HCT116 (cell line): ENCODE measurements around the gene PDE4C. TPM values are rescaled to one million over a fixed set of nuclear protein-coding genes. Genes with fewer than 3 reads are reported as not detected.

Source experiments
- ATAC-seq: fragments of 200-7000 bp; cut with Tn5 transposase; 2 replicates; pipeline ENCODE4 v1.9.1; 2020; ENCODE audit warnings: mild to moderate bottlenecking, moderate library complexity
- BruUV-seq: library from RNA; stranded (reverse); fragments of 400-500 nt; replicated peaks from 2 replicates; lab custom pipeline; 2021; lab: Mats Ljungman, UMichigan
- CTCF ChIA-PET: fragments of 300-600 bp; sonication (Branson Sonifier 250); formaldehyde crosslinking; loops from one replicate; lab custom pipeline; 2021; ENCODE audit warnings: antibody characterized with exemption; lab: Charles Lee
- POLR2A ChIA-PET: fragments of 300-600, 350-600 bp; sonication (Branson Sonifier 250); formaldehyde crosslinking; loops from one replicate; lab custom pipeline; 2021; ENCODE audit warnings: antibody characterized with exemption; lab: Charles Lee
- RAD21 ChIA-PET, 2 experiments: fragments of 300-600 bp; sonication (Branson Sonifier 250); formaldehyde crosslinking; loops; one replicate each; lab custom pipeline; 2023; ENCODE audit warnings: low total read pairs in 2 of 2; ENCODE audit not compliant: uncharacterized antibody in 2 of 2, unreplicated experiment in 2 of 2, low non-redundant PET in 1 of 2; lab: Charles Lee
- DNase-seq: peaks from one replicate; pipeline ENCODE4 v3.0.0-alpha.2; 2010; ENCODE audit warnings: low read depth, low spot score
- H2AFZ ChIP-seq: fragments of 200-600 bp; shearing (Covaris generic), sonication (generic); 2 replicates; pipeline ENCODE4 v1.6.1; 2017; ENCODE audit warnings: low read depth, mixed run types, mixed read lengths, antibody characterized with exemption, low read length; ENCODE audit not compliant: poor library complexity, severe bottlenecking
- H3K27ac ChIP-seq: 2 replicates; pipeline ENCODE4 v1.5.1; 2012; ENCODE audit warnings: low read depth, low read length
- H3K27me3 ChIP-seq: fragments of 200-600 bp; sonication (generic); 2 replicates; pipeline ENCODE4 v1.6.1; 2016; ENCODE audit warnings: mixed run types, low read length, mixed read lengths; ENCODE audit not compliant: insufficient read depth
- H3K36me3 ChIP-seq, 2 experiments: fragments of 200-500 bp in 1 of 2; fragments of 200-600 bp in 1 of 2; sonication (Bioruptor generic) in 1 of 2; sonication (generic) in 1 of 2; 2 replicates each; pipeline versions ENCODE4 v1.5.1 to v1.6.1; 2014 to 2016; ENCODE audit warnings: low read length in 2 of 2, inconsistent platforms in 1 of 2, mixed read lengths in 1 of 2, mixed run types in 1 of 2; ENCODE audit not compliant: insufficient read depth in 2 of 2, control insufficient read depth in 1 of 2
- H3K4me1 ChIP-seq, 2 experiments: fragments of 200-600 bp in 1 of 2; sonication (generic) in 1 of 2; 2 replicates each; pipeline versions ENCODE4 v1.5.1 to v1.6.1; 2012 to 2017; ENCODE audit warnings: low read length in 2 of 2, inconsistent platforms in 1 of 2, mild to moderate bottlenecking in 1 of 2, mixed read lengths in 1 of 2, mixed run types in 1 of 2, moderate library complexity in 1 of 2; ENCODE audit not compliant: insufficient read depth in 2 of 2, control insufficient read depth in 1 of 2
- H3K4me2 ChIP-seq: fragments of 200-600 bp; sonication (generic); 2 replicates; pipeline ENCODE4 v1.6.1; 2017; ENCODE audit warnings: mixed run types, low read length, mixed read lengths
- H3K4me3 ChIP-seq, 2 experiments: fragments of 200-600 bp in 1 of 2; sonication (generic) in 1 of 2; replicated peaks in 1 of 2; 2 replicates each; pipeline ENCODE4 v1.5.1; 2011 to 2016; ENCODE audit warnings: low read length in 2 of 2, control low read depth in 1 of 2, low read depth in 1 of 2, mild to moderate bottlenecking in 1 of 2, mixed read lengths in 1 of 2, mixed run types in 1 of 2
- H3K79me2 ChIP-seq: fragments of 200-600 bp; sonication (generic); 2 replicates; pipeline ENCODE4 v1.6.1; 2017; ENCODE audit warnings: mild to moderate bottlenecking, mixed run types, low read length, moderate library complexity, mixed read lengths; ENCODE audit not compliant: insufficient read depth
- H3K9ac ChIP-seq: fragments of 200-600 bp; sonication (generic); 2 replicates; pipeline ENCODE4 v1.6.1; 2016; ENCODE audit warnings: low read length, mixed read lengths
- H3K9me2 ChIP-seq: fragments of 200-600 bp; sonication (generic), shearing (Covaris generic); 2 replicates; pipeline ENCODE4 v1.6.1; 2017; ENCODE audit warnings: mixed run types, mild to moderate bottlenecking, moderate library complexity; ENCODE audit not compliant: insufficient read depth
- H3K9me3 ChIP-seq, 2 experiments: fragments of 200-500 bp in 1 of 2; fragments of 200-600 bp in 1 of 2; sonication (Bioruptor generic) in 1 of 2; sonication (generic) in 1 of 2; 2 replicates each; pipeline ENCODE4 v1.6.1; 2014 to 2017; ENCODE audit warnings: low read length in 2 of 2, mixed read lengths in 2 of 2, inconsistent platforms in 1 of 2, low read depth in 1 of 2, mild to moderate bottlenecking in 1 of 2, mixed run types in 1 of 2, moderate library complexity in 1 of 2; ENCODE audit not compliant: control insufficient read depth in 1 of 2, insufficient read depth in 1 of 2
- H4K20me1 ChIP-seq: fragments of 200-600 bp; sonication (generic), shearing (Covaris generic); 2 replicates; pipeline ENCODE4 v1.6.1; 2017; ENCODE audit warnings: mixed run types, mild to moderate bottlenecking, moderate library complexity; ENCODE audit not compliant: insufficient read depth
- CBX3 ChIP-seq: IDR thresholded peaks from 2 replicates; pipeline ENCODE4 v1.6.1; 2012; ENCODE audit warnings: low read depth
- CEBPB ChIP-seq: IDR thresholded peaks from 2 replicates; pipeline ENCODE4 v1.6.1; 2012; ENCODE audit warnings: low read depth
- EGR1 ChIP-seq: IDR thresholded peaks from 2 replicates; pipeline ENCODE4 v1.6.1; 2012; ENCODE audit warnings: low read depth
- ELF1 ChIP-seq: IDR thresholded peaks from 2 replicates; pipeline ENCODE4 v1.6.1; 2012; ENCODE audit warnings: low read depth, borderline replicate concordance
- EZH2 ChIP-seq: fragments of 200-600 bp; sonication (generic); IDR thresholded peaks from 2 replicates; pipeline ENCODE4 v1.6.1; 2017; ENCODE audit warnings: antibody characterized with exemption, mixed run types
- FOSL1 ChIP-seq: IDR thresholded peaks from 2 replicates; pipeline ENCODE4 v1.6.1; 2012; ENCODE audit warnings: low read depth
- MAX ChIP-seq: IDR thresholded peaks from 2 replicates; pipeline ENCODE4 v1.6.1; 2012
- POLR2A ChIP-seq: IDR thresholded peaks from 2 replicates; pipeline ENCODE4 v1.7.0; 2011; ENCODE audit warnings: borderline replicate concordance; ENCODE audit not compliant: insufficient read depth, insufficient read length; ENCODE audit errors: extremely low read depth
- POLR2AphosphoS5 ChIP-seq: IDR thresholded peaks from 2 replicates; pipeline ENCODE4 v1.6.1; 2011; ENCODE audit warnings: mild to moderate bottlenecking, low read depth, low read length, moderate library complexity
- RAD21 ChIP-seq: IDR thresholded peaks from 2 replicates; pipeline ENCODE4 v1.6.1; 2012; ENCODE audit warnings: low read depth, mild to moderate bottlenecking
- REST ChIP-seq: IDR thresholded peaks from 2 replicates; pipeline ENCODE4 v1.6.1; 2012; ENCODE audit warnings: low read depth
- SIN3A ChIP-seq: IDR thresholded peaks from 2 replicates; pipeline ENCODE4 v1.6.1; 2012; ENCODE audit warnings: low read depth
- SP1 ChIP-seq: IDR thresholded peaks from 2 replicates; pipeline ENCODE4 v1.6.1; 2012; ENCODE audit warnings: low read depth
- SRF ChIP-seq: IDR thresholded peaks from 2 replicates; pipeline ENCODE4 v1.6.1; 2012; ENCODE audit warnings: low read depth
- ZFX ChIP-seq: fragments of 450-650 bp; IDR thresholded peaks from 2 replicates; pipeline ENCODE4 v1.6.1; 2017
- ZNF274 ChIP-seq: fragments of 200-500 bp; sonication (Bioruptor generic); IDR thresholded peaks from 2 replicates; pipeline ENCODE4 v1.6.1; 2014; ENCODE audit warnings: mild to moderate bottlenecking, low read depth, low read length, inconsistent platforms
- intact Hi-C: fragments of 100-400 bp; cut with micrococcal nuclease; formaldehyde crosslinking; loops from 2 replicates; pipeline ENCODE4 v1.10.0; 2022
- total RNA-seq: library from RNA; stranded (reverse); gene quantifications from one replicate; pipeline ENCODE4 v1.2.1, GENCODE V29; 2021; ENCODE audit not compliant: unreplicated experiment
- TF ChIP-seq, protein P1 (sequence below): IDR thresholded peaks from 2 replicates; pipeline ENCODE4 v1.6.1; 2012
- TF ChIP-seq, protein P2 (sequence below): IDR thresholded peaks from 2 replicates; pipeline ENCODE4 v1.6.1; 2011; ENCODE audit warnings: mild to moderate bottlenecking, low read length, moderate library complexity; ENCODE audit not compliant: insufficient replicate concordance; ENCODE audit errors: extremely low read depth

PDE4C gene
- total RNA-seq, 1 experiment from 2014 or later: 1.5 TPM

DNA sequence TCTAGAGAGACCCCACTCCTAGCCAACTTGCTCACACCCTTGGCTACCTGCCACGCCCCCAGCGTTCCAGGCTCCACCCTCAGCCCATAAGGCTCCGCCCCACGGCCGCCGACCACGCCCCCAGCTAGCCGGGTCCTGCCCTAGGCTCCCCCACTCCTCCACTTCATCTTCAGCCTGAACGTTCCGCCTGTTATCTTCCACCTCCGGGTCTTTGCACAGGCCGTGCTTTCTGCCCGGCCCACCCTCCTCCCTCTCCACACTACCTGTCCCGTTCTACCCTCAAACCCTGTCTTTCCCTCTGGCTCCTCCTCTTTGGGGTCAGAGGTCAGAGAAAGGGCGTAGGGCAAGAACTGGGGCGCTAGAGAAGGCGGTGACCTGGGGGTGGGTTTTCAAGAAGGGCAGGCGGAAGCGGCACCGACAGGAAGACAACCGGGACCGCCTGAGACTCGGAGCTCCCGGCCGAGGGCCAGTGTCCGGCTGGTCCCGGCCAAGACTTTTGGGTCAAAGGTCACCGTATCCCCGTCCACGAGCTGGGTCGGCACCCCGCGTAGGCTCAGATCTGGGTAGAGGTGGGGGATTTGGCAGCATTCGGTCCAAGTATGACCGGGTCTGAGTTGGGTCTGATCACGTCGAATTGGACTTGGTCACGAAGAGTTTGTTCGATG, 2.2 kb downstream of the PDE4C start (continued):
- TF ChIP-seq REST (no peak), POLR2A (peak; percentile 23), CBX3 (no peak), EGR1 (no peak)
- TF ChIP-seq, protein P1, sequence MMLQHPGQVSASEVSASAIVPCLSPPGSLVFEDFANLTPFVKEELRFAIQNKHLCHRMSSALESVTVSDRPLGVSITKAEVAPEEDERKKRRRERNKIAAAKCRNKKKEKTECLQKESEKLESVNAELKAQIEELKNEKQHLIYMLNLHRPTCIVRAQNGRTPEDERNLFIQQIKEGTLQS: no peak

DNA sequence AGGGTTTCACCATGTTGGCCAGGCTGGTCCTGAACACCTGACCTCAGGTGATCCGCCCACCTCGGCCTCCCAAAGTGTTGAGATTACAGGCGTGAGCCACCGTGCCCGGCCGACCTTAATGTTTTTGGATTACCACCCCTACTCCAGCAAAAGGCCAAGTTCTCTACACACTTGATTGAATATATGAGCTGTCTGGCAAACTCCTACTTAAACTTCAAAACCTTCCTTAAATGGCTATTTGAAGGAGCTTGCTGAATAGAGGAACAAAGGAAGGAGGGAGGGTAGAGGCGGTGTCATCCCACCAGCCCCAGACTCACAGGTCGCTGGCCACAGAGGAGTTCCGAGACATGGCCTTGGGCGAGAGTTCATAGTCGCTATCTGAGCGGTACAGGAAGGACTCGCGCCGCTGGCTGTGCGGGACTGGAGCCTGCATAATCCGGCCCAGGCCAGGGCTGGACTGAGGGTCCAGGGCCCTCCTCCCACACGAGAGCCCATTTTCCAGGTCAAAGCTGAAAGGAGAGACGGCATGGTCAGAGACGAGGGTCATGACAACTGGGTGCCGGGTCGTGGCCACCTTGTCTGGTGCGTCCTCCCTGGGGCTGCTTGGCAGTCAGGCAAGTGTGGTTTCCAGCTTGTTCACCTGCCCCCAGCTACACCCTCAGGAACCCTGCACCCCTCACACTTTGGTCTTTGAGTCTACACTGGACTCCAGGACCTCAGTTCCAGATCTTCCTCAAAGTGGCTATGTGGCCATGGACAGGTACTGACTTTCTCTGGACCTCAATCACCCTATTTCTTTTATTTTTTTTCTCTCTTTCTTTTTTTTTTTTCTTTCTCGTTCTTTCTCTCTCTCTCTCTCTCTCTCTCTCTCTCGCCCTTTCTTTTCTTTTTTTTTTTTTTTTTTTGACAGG, 4.2 kb downstream of the PDE4C start:
- H3K27ac ChIP-seq: no peak overlapping the region
- H3K79me2 ChIP-seq: no peaks in the 10 kb centered on the region
- H3K4me1 ChIP-seq: peaks cover 18 to 30% of the 10 kb centered on the region in 2 experiments
- intact Hi-C loops: no loop called here
- H3K36me3 ChIP-seq: no peaks in the 10 kb centered on the region
- ATAC-seq (no peak), DNase-seq (no peak)
- no peak overlapping the region for H3K9ac ChIP-seq
- H4K20me1 ChIP-seq: no peaks in the 10 kb centered on the region
- BruUV-seq: no TSS peak
- ChIA-PET CTCF (interaction anchor here (3.3 kb wide), 1 partner anchor 14 kb away, joined by 11 read pairs; no protein-coding TSS in a partner anchor), POLR2A (no interaction called here), RAD21 (no interaction called here)
- H2AFZ ChIP-seq: no peak overlapping the region
- no peaks in the 10 kb centered on the region for H3K9me3 ChIP-seq
- no peak overlapping the region for H3K4me2 ChIP-seq
- H3K27me3 ChIP-seq: no peaks in the 10 kb centered on the region
- no peaks in the 10 kb centered on the region for H3K9me2 ChIP-seq
- no peak overlapping the region for H3K4me3 ChIP-seq
- TF ChIP-seq MAX: no peak
- no peak for TF ChIP-seq SIN3A
- no peak for TF ChIP-seq EGR1
- TF ChIP-seq, protein P1: no peak
- no peak for TF ChIP-seq POLR2AphosphoS5
- no peak for TF ChIP-seq ELF1
- TF ChIP-seq EZH2: no peak
- no peak for TF ChIP-seq CEBPB
- TF ChIP-seq SP1: no peak
- TF ChIP-seq ZFX: no peak
- TF ChIP-seq ZNF274: no peak
- no peak for TF ChIP-seq FOSL1
- no peak for TF ChIP-seq POLR2A
- TF ChIP-seq, protein P2, sequence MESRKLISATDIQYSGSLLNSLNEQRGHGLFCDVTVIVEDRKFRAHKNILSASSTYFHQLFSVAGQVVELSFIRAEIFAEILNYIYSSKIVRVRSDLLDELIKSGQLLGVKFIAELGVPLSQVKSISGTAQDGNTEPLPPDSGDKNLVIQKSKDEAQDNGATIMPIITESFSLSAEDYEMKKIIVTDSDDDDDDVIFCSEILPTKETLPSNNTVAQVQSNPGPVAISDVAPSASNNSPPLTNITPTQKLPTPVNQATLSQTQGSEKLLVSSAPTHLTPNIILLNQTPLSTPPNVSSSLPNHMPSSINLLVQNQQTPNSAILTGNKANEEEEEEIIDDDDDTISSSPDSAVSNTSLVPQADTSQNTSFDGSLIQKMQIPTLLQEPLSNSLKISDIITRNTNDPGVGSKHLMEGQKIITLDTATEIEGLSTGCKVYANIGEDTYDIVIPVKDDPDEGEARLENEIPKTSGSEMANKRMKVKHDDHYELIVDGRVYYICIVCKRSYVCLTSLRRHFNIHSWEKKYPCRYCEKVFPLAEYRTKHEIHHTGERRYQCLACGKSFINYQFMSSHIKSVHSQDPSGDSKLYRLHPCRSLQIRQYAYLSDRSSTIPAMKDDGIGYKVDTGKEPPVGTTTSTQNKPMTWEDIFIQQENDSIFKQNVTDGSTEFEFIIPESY: no peak
- TF ChIP-seq SRF: no peak
- no peak for TF ChIP-seq RAD21
